ENCODE measurements around the gene MRGPRX2. TPM values are rescaled to one million over a fixed set of nuclear protein-coding genes. Genes with fewer than 3 reads are reported as not detected.

Gene MRGPRX2
- polyA plus RNA-seq, 1 donor from 2014 or later, result not detected

DNA sequence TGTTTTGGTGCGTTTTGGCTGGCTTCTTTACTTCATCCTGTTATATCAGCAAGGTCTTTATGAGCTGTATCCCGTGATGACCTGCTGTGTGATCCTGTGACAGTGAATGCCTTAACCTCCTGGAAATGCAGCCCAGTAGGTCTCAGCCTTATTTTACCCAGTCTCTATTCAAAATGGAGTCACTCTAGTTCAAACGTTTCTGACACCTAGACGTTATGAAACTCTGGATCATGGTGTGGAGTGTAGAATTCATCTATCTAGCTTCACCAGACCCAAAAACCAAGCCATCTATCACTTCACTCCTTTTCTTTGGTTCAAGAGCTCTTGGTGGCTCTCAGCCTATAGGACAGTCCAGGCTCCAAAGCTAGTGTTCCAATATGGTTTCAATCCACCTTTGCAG lies 28.3 kb upstream of the MRGPRX2 start:
- no peaks in the 10 kb centered on the region for H3K27me3 ChIP-seq (ENCODE audit: insufficient read depth, low read depth, low read length)
- no peaks in the 10 kb centered on the region for H3K36me3 ChIP-seq (ENCODE audit: insufficient read depth, low read length)
- H3K9me2 ChIP-seq (ENCODE audit: insufficient read depth, low read length), result no peaks in the 10 kb centered on the region
- no peaks in the 10 kb centered on the region for H4K20me1 ChIP-seq (ENCODE audit: insufficient read depth)
- TF ChIP-seq EZH2 (IDR thresholded peaks at IDR 0.05; ENCODE audit: borderline replicate concordance, insufficient read depth, low read length, poor library complexity, severe bottlenecking) (no peak), MXI1 (conservative IDR thresholded peaks at IDR 0.05; ENCODE audit: poor library complexity, severe bottlenecking) (no peak), SMC3 (conservative IDR thresholded peaks at IDR 0.05; ENCODE audit: poor library complexity) (no peak), EP300 (conservative IDR thresholded peaks at IDR 0.05; ENCODE audit: poor library complexity, severe bottlenecking) (no peak), CTCF (IDR thresholded peaks at IDR 0.05; ENCODE audit: poor library complexity, severe bottlenecking) (no peak), RAD21 (conservative IDR thresholded peaks at IDR 0.05) (no peak), TAF1 (IDR thresholded peaks at IDR 0.05; ENCODE audit: low read depth) (no peak), REST (IDR thresholded peaks at IDR 0.05; ENCODE audit: borderline replicate concordance) (no peak), POLR2AphosphoS5 (IDR thresholded peaks at IDR 0.05) (no peak)
- H3K9ac ChIP-seq (ENCODE audit: low read length), result no peak overlapping the region
- H3K4me3 ChIP-seq (ENCODE audit: low read length), result no peak overlapping the region
- no peaks in the 10 kb centered on the region for H3K79me2 ChIP-seq (replicated peaks; ENCODE audit: insufficient read depth, low read length)
- H3K27ac ChIP-seq (ENCODE audit: low read length), result no peak overlapping the region
- H3F3A ChIP-seq (ENCODE audit: insufficient read depth, low read length, poor library complexity, severe bottlenecking), result no peaks in the 10 kb centered on the region
- H3K4me2 ChIP-seq (ENCODE audit: low read length), result no peak overlapping the region
- no peaks in the 10 kb centered on the region for H3K9me3 ChIP-seq (ENCODE audit: low read length)
- no peak overlapping the region for H2AFZ ChIP-seq (ENCODE audit: low read depth, low read length)

DNA sequence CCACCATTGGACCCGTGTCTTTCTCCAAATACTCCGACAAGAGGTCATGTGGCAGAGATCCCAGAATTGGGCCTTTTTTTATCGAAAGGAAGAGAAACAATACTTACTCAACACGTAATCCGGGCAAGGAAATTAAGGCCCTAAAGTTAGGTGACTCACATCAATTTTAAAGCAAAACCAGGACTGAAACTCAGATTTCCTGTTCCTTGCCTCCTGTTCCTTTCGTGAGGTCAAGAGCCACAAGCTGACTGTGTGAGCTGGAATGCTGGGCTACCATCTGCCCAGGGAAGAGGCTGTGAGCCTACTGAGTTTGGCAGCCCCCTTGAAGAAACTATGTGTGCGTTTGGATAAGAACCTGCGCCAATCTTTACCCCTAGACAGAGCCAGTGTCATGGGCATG lies 27.1 kb upstream of the MRGPRX2 start:
- Histone ChIP-seq H3K9me2 (ENCODE audit: insufficient read depth, low read length) (no peaks in the 10 kb centered on the region), H3K4me3 (ENCODE audit: low read length) (no peak overlapping the region), H3K9me3 (ENCODE audit: low read length) (no peaks in the 10 kb centered on the region), H3K79me2 (replicated peaks; ENCODE audit: insufficient read depth, low read length) (no peaks in the 10 kb centered on the region), H3K36me3 (ENCODE audit: insufficient read depth, low read length) (no peaks in the 10 kb centered on the region), H3K4me2 (ENCODE audit: low read length) (no peak overlapping the region), H3K27ac (ENCODE audit: low read length) (no peak overlapping the region), H4K20me1 (ENCODE audit: insufficient read depth) (no peaks in the 10 kb centered on the region), H3K9ac (ENCODE audit: low read length) (no peak overlapping the region), H3F3A (ENCODE audit: insufficient read depth, low read length, poor library complexity, severe bottlenecking) (no peaks in the 10 kb centered on the region), H3K27me3 (ENCODE audit: insufficient read depth, low read depth, low read length) (no peaks in the 10 kb centered on the region), H2AFZ (ENCODE audit: low read depth, low read length) (no peak overlapping the region)
- no peak for TF ChIP-seq MXI1 (conservative IDR thresholded peaks at IDR 0.05; ENCODE audit: poor library complexity, severe bottlenecking)
- no peak for TF ChIP-seq REST (IDR thresholded peaks at IDR 0.05; ENCODE audit: borderline replicate concordance)
- TF ChIP-seq SMC3 (conservative IDR thresholded peaks at IDR 0.05; ENCODE audit: poor library complexity), result no peak
- TF ChIP-seq CTCF (IDR thresholded peaks at IDR 0.05; ENCODE audit: poor library complexity, severe bottlenecking), result no peak
- TF ChIP-seq RAD21 (conservative IDR thresholded peaks at IDR 0.05), result no peak
- no peak for TF ChIP-seq TAF1 (IDR thresholded peaks at IDR 0.05; ENCODE audit: low read depth)
- no peak for TF ChIP-seq POLR2AphosphoS5 (IDR thresholded peaks at IDR 0.05)
- no peak for TF ChIP-seq EZH2 (IDR thresholded peaks at IDR 0.05; ENCODE audit: borderline replicate concordance, insufficient read depth, low read length, poor library complexity, severe bottlenecking)

Data from neural cell (in vitro differentiated cells).